Naive thymus-derived CD8-positive, alpha-beta T cell (primary cell): ENCODE data around the gene ABCA9. TPM values are rescaled to one million over a fixed set of nuclear protein-coding genes. Genes with fewer than 3 reads are reported as not detected.
"Not testable (repeated sequence)": the region's sequence is repeated elsewhere in the genome, so short reads cannot be mapped to it uniquely, and the experiment has no call there.

Source experiments
- ATAC-seq, 2 donors: fragments of 150-1000 bp; cut with Tn5 transposase in 1 of 2; sonication (Bioruptor Pico), chemical (Tn5 transposase) in 1 of 2; 1 replicate in 1 of 2; 2 replicates in 1 of 2; pipeline ENCODE4 v1.10.0; 2021; ENCODE audit warnings: mild to moderate bottlenecking in 2 of 2, moderate library complexity in 2 of 2
- POLR2A ChIA-PET: fragments of 350-600 bp; sonication (Branson Sonifier 250); formaldehyde crosslinking; loops from one replicate; lab custom pipeline; 2021; ENCODE audit warnings: antibody characterized with exemption; lab: Charles Lee
- DNase-seq, 10 donors: peaks; one replicate each; pipeline versions ENCODE4 v3.0.0 to v3.0.0-alpha.2; 2020 to 2022
- H3K27ac Mint-ChIP-seq, 10 donors: one replicate each; pipeline ENCODE4 v1.8.0; 2020 to 2022; ENCODE audit warnings: mild to moderate bottlenecking in 10 of 10, mixed read lengths in 10 of 10, moderate library complexity in 4 of 10, inconsistent platforms in 1 of 10
- H3K27me3 Mint-ChIP-seq, 5 donors: one replicate each; pipeline ENCODE4 v1.8.0; 2021 to 2022; ENCODE audit warnings: mixed read lengths in 5 of 5
- H3K36me3 Mint-ChIP-seq, 3 donors: one replicate each; pipeline ENCODE4 v1.8.0; 2020 to 2022; ENCODE audit warnings: mixed read lengths in 3 of 3, mild to moderate bottlenecking in 2 of 3, inconsistent platforms in 1 of 3
- H3K4me1 Mint-ChIP-seq, 4 donors: one replicate each; pipeline ENCODE4 v1.8.0; 2021 to 2022; ENCODE audit warnings: mixed read lengths in 4 of 4
- H3K4me3 Mint-ChIP-seq, 10 donors: one replicate each; pipeline ENCODE4 v1.8.0; 2020 to 2022; ENCODE audit warnings: mild to moderate bottlenecking in 10 of 10, mixed read lengths in 10 of 10, moderate library complexity in 6 of 10, inconsistent platforms in 1 of 10
- H3K9me3 Mint-ChIP-seq, 9 donors: one replicate each; pipeline ENCODE4 v1.8.0; 2020 to 2022; ENCODE audit warnings: mixed read lengths in 9 of 9, mild to moderate bottlenecking in 3 of 9, inconsistent platforms in 1 of 9, moderate library complexity in 1 of 9
- polyA plus RNA-seq, 3 donors: library from polyadenylated mRNA; unstranded; fragments of 300-500 nt; fragmentation: Illumina TruSeq; gene quantifications; one replicate each; pipeline ENCODE4 v1.2.3, GENCODE V29; 2021
- total RNA-seq, 8 experiments: library from RNA in 2 of 8; stranded (reverse) in 2 of 8; gene quantifications; one replicate each; pipeline ENCODE4 v1.2.3 and lab custom pipeline; 2021 to 2026

Gene ABCA9
- total and polyA plus RNA-seq, 5 experiments from 2014 or later, result 0.08 to 0.30 TPM; not detected in 3

- Mint-ChIP-seq H3K9me3 (peaks cover 0 to 16% (median 1%) of the 10 kb centered on the region in 9 donors), H3K27me3 (peaks cover 0 to 7% (median 0%) of the 10 kb centered on the region in 5 donors), H3K4me1 (no peaks in the 10 kb centered on the region), H3K36me3 (peaks cover 0 to 10% (median 6%) of the 10 kb centered on the region in 3 donors), H3K4me3 (no peak overlapping the region), H3K27ac (no peak overlapping the region)
- DNase-seq (no peak), ATAC-seq (no peak)
- POLR2A ChIA-PET, result no interaction called here
Observed at GRCh38 chr17:69084911-69085310, 24.2 kb upstream of the ABCA9 start.

DNA sequence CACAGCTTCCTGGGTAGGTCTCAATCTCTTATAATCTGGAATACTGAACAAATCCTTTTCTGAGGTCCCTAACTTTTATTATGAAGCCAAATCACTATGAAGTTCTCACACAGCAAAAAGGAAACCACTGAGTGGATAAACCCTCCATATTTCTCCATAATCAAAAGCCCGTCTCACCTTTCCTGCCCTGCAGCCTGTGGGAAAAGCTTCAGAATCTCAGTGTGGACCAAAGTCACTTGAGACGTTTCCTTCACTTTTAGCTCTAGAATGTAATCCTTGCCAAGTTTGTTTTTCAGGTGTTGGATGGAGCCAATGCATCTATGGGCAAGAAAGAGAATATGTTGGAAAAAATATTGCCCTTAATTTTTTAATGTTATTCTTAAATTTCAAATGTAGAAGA is 22.0 kb upstream of the ABCA9 start:
- DNase-seq (no peak), ATAC-seq (no peak)
- H3K27me3 Mint-ChIP-seq, result no peaks in the 10 kb centered on the region
- no peak overlapping the region for H3K27ac Mint-ChIP-seq
- no peak overlapping the region for H3K4me3 Mint-ChIP-seq
- H3K4me1 Mint-ChIP-seq, result no peaks in the 10 kb centered on the region
- POLR2A ChIA-PET, result no interaction called here
- H3K9me3 Mint-ChIP-seq, result peaks cover 0 to 16% (median 1%) of the 10 kb centered on the region in 9 donors
- H3K36me3 Mint-ChIP-seq, result peaks cover 0 to 10% (median 6%) of the 10 kb centered on the region in 3 donors

- H3K9me3 Mint-ChIP-seq, result peaks cover 7 to 47% (median 17%) of the 10 kb centered on the region in 9 donors
- H3K4me1 Mint-ChIP-seq, result no peaks in the 10 kb centered on the region
- no peak overlapping the region for H3K27ac Mint-ChIP-seq
- no peaks in the 10 kb centered on the region for H3K27me3 Mint-ChIP-seq
- ATAC-seq, result no peak
- peaks cover 0 to 24% (median 17%) of the 10 kb centered on the region in 3 donors for H3K36me3 Mint-ChIP-seq
- DNase-seq, result no peak
- no peak overlapping the region for H3K4me3 Mint-ChIP-seq
- POLR2A ChIA-PET, result no interaction called here
Observed at GRCh38 chr17:69078864-69079263, 18.1 kb upstream of the ABCA9 start.

GRCh38 chr17:69075823-69076222 is 15.1 kb upstream of the ABCA9 start:
- POLR2A ChIA-PET, result no interaction called here
- Mint-ChIP-seq H3K27me3 (no peaks in the 10 kb centered on the region), H3K9me3 (peaks cover 7 to 60% (median 38%) of the 10 kb centered on the region in 9 donors)

GRCh38 chr17:69073392-69073791 is 12.7 kb upstream of the ABCA9 start:
- Mint-ChIP-seq H3K36me3 (peaks cover 0 to 41% (median 11%) of the 10 kb centered on the region in 3 donors), H3K4me1 (peaks cover 6 to 21% (median 15%) of the 10 kb centered on the region in 4 donors), H3K9me3 (peaks cover 7 to 60% (median 38%) of the 10 kb centered on the region in 9 donors)
- ATAC-seq, POLR2A ChIA-PET, H3K27ac Mint-ChIP-seq, DNase-seq, H3K4me3 Mint-ChIP-seq, H3K27me3 Mint-ChIP-seq: not testable (repeated sequence)

More at GRCh38 chr17:69075823-69076222, 15.1 kb upstream of the ABCA9 start:
- Mint-ChIP-seq H3K4me1 (peaks cover 4 to 13% (median 7%) of the 10 kb centered on the region in 4 donors), H3K27ac (no peak overlapping the region), H3K36me3 (peaks cover 0 to 47% (median 11%) of the 10 kb centered on the region in 3 donors), H3K4me3 (no peak overlapping the region)
- ATAC-seq, result no peak
- no peak for DNase-seq

DNA sequence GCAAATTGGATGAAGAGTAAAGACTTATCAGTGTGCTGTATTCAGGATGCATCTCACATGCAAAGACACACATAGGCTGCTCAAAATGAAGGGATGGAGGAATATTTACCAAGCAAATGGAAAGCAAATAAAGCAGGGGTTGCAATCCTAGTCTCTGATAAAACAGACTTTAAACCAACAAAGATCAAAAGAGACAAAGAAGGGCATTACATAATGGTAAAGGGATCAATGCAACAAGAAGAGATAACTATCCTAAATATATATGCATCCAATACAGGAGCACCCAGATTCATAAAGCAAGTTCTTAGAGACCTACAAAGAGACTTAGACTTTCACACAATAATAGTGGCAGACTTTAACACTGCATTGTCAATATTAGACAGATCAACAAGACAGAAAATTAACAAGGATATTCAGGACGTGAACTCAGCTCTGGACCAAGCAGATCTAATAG is 12.1 kb upstream of the ABCA9 start:
- H3K9me3 Mint-ChIP-seq, result peaks cover 7 to 60% (median 38%) of the 10 kb centered on the region in 9 donors
- POLR2A ChIA-PET, H3K4me3 Mint-ChIP-seq, DNase-seq, ATAC-seq, H3K27me3 Mint-ChIP-seq, H3K27ac Mint-ChIP-seq: not testable (repeated sequence)
- peaks cover 6 to 26% (median 15%) of the 10 kb centered on the region in 4 donors for H3K4me1 Mint-ChIP-seq
- peaks cover 0 to 41% (median 11%) of the 10 kb centered on the region in 3 donors for H3K36me3 Mint-ChIP-seq

- POLR2A ChIA-PET, ATAC-seq: not testable (repeated sequence)
- peak overlapping the region in 7 of 10 donors; percentile 16 to 81 (median 76) for H3K27ac Mint-ChIP-seq
Observed at GRCh38 chr17:69071233-69071586, 10.5 kb upstream of the ABCA9 start.

GRCh38 chr17:69070378-69071232 is 9.9 kb upstream of the ABCA9 start:
- H3K9me3 Mint-ChIP-seq, result peaks cover 0 to 43% (median 28%) of the 10 kb centered on the region in 9 donors
- DNase-seq (peak in 2 of 10 donors; percentile 29 to 44), ATAC-seq (peak; percentile 28 to 57)
- H3K27me3 Mint-ChIP-seq, result peaks cover 0 to 11% (median 0%) of the 10 kb centered on the region in 5 donors
- peak overlapping the region in 9 of 10 donors; percentile 31 to 84 (median 63) for H3K4me3 Mint-ChIP-seq
- peaks cover 0 to 30% (median 4%) of the 10 kb centered on the region in 3 donors for H3K36me3 Mint-ChIP-seq
- peaks cover 8 to 42% (median 25%) of the 10 kb centered on the region in 4 donors for H3K4me1 Mint-ChIP-seq
- POLR2A ChIA-PET, result not testable (repeated sequence)
- peak overlapping the region in 8 of 10 donors; percentile 12 to 81 (median 70) for H3K27ac Mint-ChIP-seq

More at GRCh38 chr17:69071233-69071586, 10.5 kb upstream of the ABCA9 start:
- peaks cover 0 to 48% (median 32%) of the 10 kb centered on the region in 9 donors for H3K9me3 Mint-ChIP-seq
- peaks cover 0 to 30% (median 4%) of the 10 kb centered on the region in 3 donors for H3K36me3 Mint-ChIP-seq
- not testable (repeated sequence) for H3K27me3 Mint-ChIP-seq, DNase-seq
- peaks cover 8 to 36% (median 20%) of the 10 kb centered on the region in 4 donors for H3K4me1 Mint-ChIP-seq
- H3K4me3 Mint-ChIP-seq, result peak overlapping the region in 6 of 10 donors; percentile 16 to 82 (median 60)

DNA sequence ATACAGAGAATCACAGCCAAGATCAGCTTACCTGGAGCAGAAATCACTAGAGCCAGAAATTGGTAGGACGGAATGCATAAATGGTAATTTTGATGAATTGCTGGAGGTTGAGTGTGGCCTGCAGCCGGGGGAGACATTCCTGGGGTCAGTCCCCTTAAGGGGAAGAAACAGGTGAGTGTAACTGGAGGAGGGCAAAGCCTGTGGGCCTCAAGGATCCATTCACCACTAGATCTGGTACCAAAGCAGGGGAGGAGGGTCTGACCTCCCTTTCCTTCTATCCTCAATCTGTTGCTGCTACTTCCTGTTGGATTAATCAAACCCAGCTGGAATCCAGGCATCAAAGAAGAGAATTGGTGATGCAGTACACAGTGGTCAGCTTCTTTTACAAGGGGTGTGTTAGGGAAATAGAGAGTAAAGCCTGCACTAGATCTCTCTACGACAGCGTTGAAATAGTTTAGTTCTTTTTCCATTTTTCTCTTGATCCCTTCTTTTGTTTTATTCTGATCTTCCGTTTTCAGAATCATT is 8.6 kb upstream of the ABCA9 start:
- peaks cover 8 to 53% (median 32%) of the 10 kb centered on the region in 4 donors for H3K4me1 Mint-ChIP-seq
- H3K4me3 Mint-ChIP-seq, result no peak overlapping the region
- POLR2A ChIA-PET, result no interaction called here
- ATAC-seq (no peak), DNase-seq (no peak)
- peaks cover 0 to 21% (median 0%) of the 10 kb centered on the region in 5 donors for H3K27me3 Mint-ChIP-seq
- peaks cover 0 to 28% (median 4%) of the 10 kb centered on the region in 3 donors for H3K36me3 Mint-ChIP-seq
- peaks cover 0 to 32% (median 25%) of the 10 kb centered on the region in 9 donors for H3K9me3 Mint-ChIP-seq
- peak overlapping the region in 3 of 10 donors; percentile 2 to 24 (median 3) for H3K27ac Mint-ChIP-seq

GRCh38 chr17:69067274-69068047 is 6.7 kb upstream of the ABCA9 start:
- DNase-seq (no peak), ATAC-seq (no peak)
- peaks cover 0 to 28% (median 0%) of the 10 kb centered on the region in 5 donors for H3K27me3 Mint-ChIP-seq
- H3K27ac Mint-ChIP-seq, result peak overlapping the region in 1 of 10 donors; percentile 87
- H3K36me3 Mint-ChIP-seq, result peaks cover 0 to 10% (median under 1%) of the 10 kb centered on the region in 3 donors
- H3K4me1 Mint-ChIP-seq, result peaks cover 8 to 56% (median 32%) of the 10 kb centered on the region in 4 donors
- H3K4me3 Mint-ChIP-seq, result peak overlapping the region in 1 of 10 donors; percentile 12
- POLR2A ChIA-PET, result no interaction called here
- H3K9me3 Mint-ChIP-seq, result peaks cover 0 to 14% (median 10%) of the 10 kb centered on the region in 9 donors

DNA sequence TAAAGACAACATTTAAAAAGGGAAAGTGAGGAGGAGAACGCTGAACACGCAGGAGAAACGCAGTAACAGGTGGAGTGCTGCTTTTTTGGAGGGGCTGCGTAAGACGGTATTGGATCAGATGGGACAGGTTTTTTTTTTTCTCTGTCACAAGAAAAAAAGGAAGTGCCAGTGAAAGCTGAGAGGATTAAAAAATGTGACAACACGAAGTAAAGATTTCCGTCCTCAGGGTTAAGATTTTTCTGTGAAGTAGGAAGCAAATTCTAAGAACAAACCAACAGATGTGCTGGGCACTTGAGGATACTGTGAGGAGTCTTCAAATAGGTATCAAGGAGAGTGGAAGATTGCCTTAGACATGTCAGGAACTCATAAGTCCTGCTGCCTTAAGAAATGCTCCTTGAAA is 5.8 kb upstream of the ABCA9 start:
- H3K27ac Mint-ChIP-seq, result peak overlapping the region in 5 of 10 donors; percentile 14 to 85 (median 18)
- peaks cover 8 to 54% (median 29%) of the 10 kb centered on the region in 4 donors for H3K4me1 Mint-ChIP-seq
- peaks cover 0 to 3% (median 0%) of the 10 kb centered on the region in 3 donors for H3K36me3 Mint-ChIP-seq
- peaks cover 0 to 28% (median 0%) of the 10 kb centered on the region in 5 donors for H3K27me3 Mint-ChIP-seq
- no peak for ATAC-seq
- no peak for DNase-seq
- POLR2A ChIA-PET, result no interaction called here
- peaks cover 0 to 4% (median 2%) of the 10 kb centered on the region in 9 donors for H3K9me3 Mint-ChIP-seq
- peak overlapping the region in 9 of 10 donors; percentile 4 to 80 (median 36) for H3K4me3 Mint-ChIP-seq

DNA sequence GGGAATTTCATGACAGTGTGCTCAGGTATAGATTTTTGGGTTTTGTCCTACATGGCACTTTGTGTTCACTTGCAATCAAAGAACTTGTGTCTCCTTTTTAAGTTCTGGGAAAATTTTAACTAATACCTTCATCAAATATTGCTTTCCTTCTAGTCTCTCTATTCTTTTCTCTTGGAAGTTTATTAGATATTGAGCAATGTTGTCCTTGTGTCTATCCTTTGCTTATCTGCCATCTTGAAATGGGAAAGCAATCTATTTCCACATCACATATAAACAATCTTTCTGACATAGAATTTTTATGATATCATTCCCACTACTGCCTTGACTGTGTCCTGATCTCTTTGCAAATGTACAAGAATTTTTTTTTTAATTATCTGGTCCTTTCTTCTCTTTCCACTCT is 4.4 kb upstream of the ABCA9 start:
- Mint-ChIP-seq H3K27ac (peak overlapping the region in 2 of 10 donors; percentile 13 to 18), H3K4me1 (peaks cover 2 to 41% (median 17%) of the 10 kb centered on the region in 4 donors), H3K36me3 (no peaks in the 10 kb centered on the region), H3K9me3 (no peaks in the 10 kb centered on the region), H3K27me3 (peaks cover 0 to 28% (median 0%) of the 10 kb centered on the region in 5 donors), H3K4me3 (no peak overlapping the region)
- POLR2A ChIA-PET, result no interaction called here
- ATAC-seq, result no peak
- no peak for DNase-seq
